AG09309 (cell line): ENCODE results near the gene FAM167B.

ENCODE experiments used
- DNase-seq: peaks from one replicate; pipeline ENCODE4 v3.0.0-alpha.2; 2010; ENCODE audit warnings: low read depth
- H3K4me3 ChIP-seq: 2 replicates; pipeline ENCODE4 v1.5.1; 2011; ENCODE audit warnings: mild to moderate bottlenecking, low read depth, low read length, moderate library complexity; ENCODE audit not compliant: control insufficient read depth
- CTCF ChIP-seq: IDR thresholded peaks from 2 replicates; pipeline ENCODE4 v1.5.1; 2011; ENCODE audit warnings: mild to moderate bottlenecking, low read depth, low read length, inconsistent platforms; ENCODE audit not compliant: insufficient read depth, control insufficient read depth; ENCODE audit errors: missing control alignments

Gene FAM167B

DNA sequence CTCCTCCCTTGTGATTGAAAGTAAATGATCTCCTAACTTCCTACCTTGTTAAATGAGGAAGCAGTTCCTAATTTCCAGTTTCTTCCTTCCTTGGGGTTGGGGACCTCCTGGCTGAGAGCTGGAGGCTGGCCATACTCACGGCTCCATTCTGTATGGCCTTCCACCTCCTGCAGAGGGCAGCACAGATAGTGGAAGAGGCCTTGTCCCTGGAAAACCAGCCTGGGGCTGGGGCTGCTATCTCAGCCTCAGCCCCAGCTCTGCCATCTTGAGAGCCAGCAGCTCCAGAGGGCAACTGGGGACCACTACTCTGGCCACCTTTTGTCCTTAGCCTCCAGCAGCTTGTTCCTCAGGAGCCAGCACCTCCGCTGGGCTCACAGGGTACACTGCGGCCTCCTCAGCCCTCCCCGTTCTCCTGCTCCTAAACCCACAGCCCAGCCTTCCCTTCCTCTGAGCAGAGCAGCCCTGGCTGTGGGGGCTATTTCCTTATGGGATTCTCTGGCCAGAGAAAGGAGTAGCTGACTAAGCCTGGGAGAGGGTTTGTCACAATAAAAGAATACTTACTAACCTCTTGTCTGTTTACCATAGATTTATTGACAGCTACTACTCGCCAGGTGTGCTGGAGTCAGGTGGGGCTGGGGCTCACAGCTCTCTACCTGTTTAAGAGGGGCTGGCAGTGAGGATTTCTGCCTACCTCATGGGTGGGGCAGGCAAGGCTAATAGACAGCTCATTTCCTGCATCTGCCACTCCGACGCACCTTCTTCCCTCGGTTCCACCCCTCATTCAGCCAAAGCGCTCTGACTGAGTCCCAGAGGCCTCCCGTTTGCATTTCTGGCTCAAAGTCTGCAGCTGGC, 31.2 kb upstream of the FAM167B start:
- DNase-seq = no peak
- peak; percentile 88 for TF ChIP-seq CTCF
- H3K4me3 ChIP-seq = no peak overlapping the region

GRCh38 chr1:32216566-32216965, 30.5 kb upstream of the FAM167B start:
- no peak overlapping the region for H3K4me3 ChIP-seq
- no peak for TF ChIP-seq CTCF
- DNase-seq = no peak

DNA sequence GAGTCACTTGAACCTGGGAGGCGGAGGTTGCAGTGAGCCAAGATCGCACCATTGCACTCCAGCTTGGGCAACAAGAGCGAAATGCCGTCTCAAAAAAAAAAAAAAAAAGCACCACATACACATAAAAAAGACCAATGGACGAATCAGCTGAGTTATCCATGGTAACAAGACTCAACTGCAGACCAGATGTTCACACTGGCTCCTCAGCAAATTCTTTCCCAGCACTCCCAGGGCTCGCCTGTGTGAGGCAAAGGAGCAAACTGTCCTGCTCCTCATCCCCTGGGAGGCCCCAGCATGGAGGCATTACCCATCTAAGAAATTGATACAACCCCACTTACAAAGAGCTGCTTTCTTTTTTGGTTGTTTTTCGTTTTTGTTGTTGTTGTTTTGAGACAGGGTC, 28.0 kb upstream of the FAM167B start:
- TF ChIP-seq CTCF = no peak
- DNase-seq = no peak
- no peak overlapping the region for H3K4me3 ChIP-seq

- TF ChIP-seq CTCF = no peak
- H3K4me3 ChIP-seq = peak overlapping the region; percentile 88
- no peak for DNase-seq
Observed at GRCh38 chr1:32220746-32221580, 26.1 kb upstream of the FAM167B start.

DNA sequence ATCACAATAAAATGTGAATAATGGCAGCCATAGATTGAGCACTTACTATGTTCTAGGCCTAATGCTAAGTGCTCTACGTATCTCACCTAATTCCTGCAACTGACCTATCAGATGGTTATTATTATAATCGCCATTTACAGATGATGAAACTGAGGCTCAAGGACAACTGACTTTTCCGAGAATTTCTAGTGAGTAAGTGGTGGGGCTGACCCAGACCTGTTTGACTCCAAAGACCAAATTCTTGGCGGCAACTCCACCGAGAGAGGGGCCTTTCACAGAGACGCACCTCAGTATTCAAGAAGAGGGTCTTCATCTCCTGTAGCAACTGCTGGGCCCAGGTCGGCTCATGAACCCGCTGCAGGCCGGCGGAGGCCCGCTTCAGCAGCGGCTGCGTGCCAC, 25.4 kb upstream of the FAM167B start:
- peak overlapping the region; percentile 88 for H3K4me3 ChIP-seq
- DNase-seq = no peak
- no peak for TF ChIP-seq CTCF

- no peak for DNase-seq
- no peak for TF ChIP-seq CTCF
- peak within 1 kb of the TSS; percentile 88 for H3K4me3 ChIP-seq
Observed at GRCh38 chr1:32221980-32222755, 24.9 kb upstream of the FAM167B start, which contains the start of the genes EIF3I and TMEM234. EIF3I (plus strand) TSS chr1:32222407; CDS start chr1:32222442, 35 bp downstream. TMEM234 (minus strand) TSS chr1:32222353; CDS start chr1:32222322, 31 bp downstream.
